Subcutaneous abdominal adipose tissue (tissue), 5 donors: ENCODE results near the gene ERC1.
"Not testable (repeated sequence)": the region's sequence is repeated elsewhere in the genome, so short reads cannot be mapped to it uniquely, and the experiment has no call there.

Source experiments
- H3K27ac ChIP-seq: one replicate; pipeline ENCODE4 v1.7.0; 2013; ENCODE audit warnings: low read depth, mild to moderate bottlenecking, inconsistent platforms, low read length, moderate library complexity
- H3K27me3 ChIP-seq, 5 donors: one replicate each; pipeline ENCODE4 v1.7.0; 2013; ENCODE audit warnings: low read length in 5 of 5, inconsistent platforms in 1 of 5; ENCODE audit not compliant: control insufficient read depth in 5 of 5, insufficient read depth in 4 of 5
- H3K36me3 ChIP-seq, 5 donors: one replicate each; pipeline ENCODE4 v1.7.0; 2013; ENCODE audit warnings: low read length in 5 of 5; ENCODE audit not compliant: control insufficient read depth in 5 of 5, insufficient read depth in 5 of 5
- H3K4me1 ChIP-seq, 5 donors: one replicate each; pipeline ENCODE4 v1.7.0; 2013; ENCODE audit warnings: low read length in 5 of 5, mild to moderate bottlenecking in 3 of 5, moderate library complexity in 1 of 5; ENCODE audit not compliant: control insufficient read depth in 5 of 5, insufficient read depth in 5 of 5
- H3K4me3 ChIP-seq, 5 donors: one replicate each; pipeline ENCODE4 v1.7.0; 2013; ENCODE audit warnings: low read length in 5 of 5, low read depth in 1 of 5
- H3K9ac ChIP-seq, 5 donors: one replicate each; pipeline ENCODE4 v1.7.0; 2013; ENCODE audit warnings: low read length in 5 of 5, mild to moderate bottlenecking in 4 of 5, moderate library complexity in 3 of 5
- H3K9me3 ChIP-seq, 5 donors: one replicate each; pipeline ENCODE4 v1.7.0; 2013; ENCODE audit warnings: low read length in 5 of 5; ENCODE audit not compliant: control insufficient read depth in 5 of 5
- donor health status: healthy.
- donor health status: healthy.
- donor health status: healthy.
- donor health status: healthy.
- donor health status: healthy.

The ERC1 gene

GRCh38 chr12:1131811-1132224 lies 140.8 kb downstream of the ERC1 start:
- Histone ChIP-seq H3K36me3 (peaks cover 0 to 4% (median 0%) of the 10 kb centered on the region in 5 donors), H3K27ac (no peak overlapping the region), H3K9ac (no peak overlapping the region), H3K4me3 (no peak overlapping the region), H3K9me3 (no peaks in the 10 kb centered on the region), H3K4me1 (no peaks in the 10 kb centered on the region), H3K27me3 (no peaks in the 10 kb centered on the region)

- H3K36me3 ChIP-seq: peaks cover 0 to 4% (median 0%) of the 10 kb centered on the region in 5 donors
- no peaks in the 10 kb centered on the region for H3K9me3 ChIP-seq
- no peaks in the 10 kb centered on the region for H3K27me3 ChIP-seq
- no peak overlapping the region for H3K9ac ChIP-seq
- no peaks in the 10 kb centered on the region for H3K4me1 ChIP-seq
- H3K4me3 ChIP-seq: no peak overlapping the region
- no peak overlapping the region for H3K27ac ChIP-seq
Measured at GRCh38 chr12:1132311-1132710, 141.3 kb downstream of the ERC1 start.

GRCh38 chr12:1138691-1139090 lies 147.7 kb downstream of the ERC1 start:
- H3K9ac ChIP-seq: no peak overlapping the region
- no peaks in the 10 kb centered on the region for H3K9me3 ChIP-seq
- H3K27ac ChIP-seq: no peak overlapping the region
- no peak overlapping the region for H3K4me3 ChIP-seq
- H3K36me3 ChIP-seq: peaks cover 0 to 18% (median 4%) of the 10 kb centered on the region in 5 donors
- H3K27me3 ChIP-seq: no peaks in the 10 kb centered on the region
- H3K4me1 ChIP-seq: no peaks in the 10 kb centered on the region

- H3K9me3 ChIP-seq, H3K27ac ChIP-seq, H3K27me3 ChIP-seq, H3K4me3 ChIP-seq, H3K9ac ChIP-seq, H3K4me1 ChIP-seq: not testable (repeated sequence)
- peaks cover 2 to 12% (median 4%) of the 10 kb centered on the region in 5 donors for H3K36me3 ChIP-seq
Measured at GRCh38 chr12:1146758-1147157, 155.7 kb downstream of the ERC1 start.

GRCh38 chr12:1147821-1148220 lies 156.8 kb downstream of the ERC1 start:
- Histone ChIP-seq H3K36me3 (peaks cover 0 to 12% (median 10%) of the 10 kb centered on the region in 5 donors), H3K27me3 (no peaks in the 10 kb centered on the region), H3K9ac (no peak overlapping the region), H3K4me1 (no peaks in the 10 kb centered on the region), H3K9me3 (no peaks in the 10 kb centered on the region), H3K27ac (no peak overlapping the region), H3K4me3 (no peak overlapping the region)

GRCh38 chr12:1157046-1157445 lies 166.0 kb downstream of the ERC1 start:
- H3K4me1 ChIP-seq: no peaks in the 10 kb centered on the region
- no peak overlapping the region for H3K9ac ChIP-seq
- no peak overlapping the region for H3K27ac ChIP-seq
- H3K27me3 ChIP-seq: no peaks in the 10 kb centered on the region
- H3K36me3 ChIP-seq: peaks cover 3 to 15% (median 10%) of the 10 kb centered on the region in 5 donors
- no peak overlapping the region for H3K4me3 ChIP-seq
- H3K9me3 ChIP-seq: no peaks in the 10 kb centered on the region

GRCh38 chr12:1161197-1161596 lies 170.2 kb downstream of the ERC1 start:
- H3K9ac ChIP-seq: no peak overlapping the region
- peaks cover 0 to 3% (median 0%) of the 10 kb centered on the region in 5 donors for H3K36me3 ChIP-seq
- no peaks in the 10 kb centered on the region for H3K4me1 ChIP-seq
- H3K27me3 ChIP-seq: no peaks in the 10 kb centered on the region
- no peak overlapping the region for H3K27ac ChIP-seq
- no peaks in the 10 kb centered on the region for H3K9me3 ChIP-seq
- H3K4me3 ChIP-seq: no peak overlapping the region

- H3K9ac ChIP-seq: no peak overlapping the region
- peaks cover 0 to 3% (median 0%) of the 10 kb centered on the region in 5 donors for H3K36me3 ChIP-seq
- H3K4me3 ChIP-seq: no peak overlapping the region
- peaks cover 0 to 2% (median 0%) of the 10 kb centered on the region in 5 donors for H3K4me1 ChIP-seq
- no peaks in the 10 kb centered on the region for H3K27me3 ChIP-seq
- no peak overlapping the region for H3K27ac ChIP-seq
- H3K9me3 ChIP-seq: no peaks in the 10 kb centered on the region
Measured at GRCh38 chr12:1162081-1162760, 171.2 kb downstream of the ERC1 start.

- H3K4me1 ChIP-seq: peaks cover 0 to 3% (median 0%) of the 10 kb centered on the region in 5 donors
- no peaks in the 10 kb centered on the region for H3K9me3 ChIP-seq
- H3K4me3 ChIP-seq: no peak overlapping the region
- no peak overlapping the region for H3K27ac ChIP-seq
- H3K9ac ChIP-seq: no peak overlapping the region
- H3K36me3 ChIP-seq: peaks cover 0 to 7% (median 4%) of the 10 kb centered on the region in 5 donors
- no peaks in the 10 kb centered on the region for H3K27me3 ChIP-seq
Measured at GRCh38 chr12:1167784-1168183, 176.8 kb downstream of the ERC1 start.

- Histone ChIP-seq H3K9ac (no peak overlapping the region), H3K27me3 (no peaks in the 10 kb centered on the region), H3K9me3 (no peaks in the 10 kb centered on the region), H3K4me3 (no peak overlapping the region), H3K27ac (no peak overlapping the region), H3K4me1 (peaks cover 0 to 3% (median 0%) of the 10 kb centered on the region in 5 donors), H3K36me3 (peaks cover 0 to 7% (median 4%) of the 10 kb centered on the region in 5 donors)
Measured at GRCh38 chr12:1170411-1170810, 179.4 kb downstream of the ERC1 start.
